NOMO-1 treated with dmso at 0.1 percent for 144 hours (cell line): ENCODE results near the gene SAMD4A.

Experiments
- DNase-seq: peaks from one replicate; lab custom pipeline; 2025; ENCODE audit not compliant: unreplicated experiment; lab: John Stamatoyannopoulos, UW

The SAMD4A gene

GRCh38 chr14:54565785-54566409 is 1.0 kb upstream of the SAMD4A start:
- DNase-seq: peak; percentile 26

DNA sequence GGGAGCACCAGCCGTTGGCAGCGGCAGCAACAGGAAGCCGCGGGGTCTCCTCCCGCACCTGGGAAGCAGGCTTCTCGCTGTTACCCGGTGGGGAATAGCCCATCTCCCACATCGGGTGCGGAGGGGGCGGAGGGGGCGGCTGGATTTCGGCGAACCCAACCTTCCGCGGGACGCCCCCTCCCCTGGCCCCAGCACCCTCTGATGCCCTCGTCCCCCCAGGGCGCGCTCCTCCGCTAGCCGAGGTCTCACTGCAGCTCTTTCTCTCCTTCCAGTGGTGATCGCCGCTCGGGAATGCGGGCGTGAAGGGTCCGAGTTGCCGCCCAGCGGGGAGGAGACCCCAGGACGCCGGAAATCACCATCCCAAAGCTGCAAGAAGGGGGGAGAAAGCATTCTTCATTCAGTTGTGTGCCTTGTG is 303 bp downstream of the SAMD4A start:
- DNase-seq: no peak

- no peak for DNase-seq
Observed at GRCh38 chr14:54567639-54568561, 972 bp downstream of the SAMD4A start.

DNA sequence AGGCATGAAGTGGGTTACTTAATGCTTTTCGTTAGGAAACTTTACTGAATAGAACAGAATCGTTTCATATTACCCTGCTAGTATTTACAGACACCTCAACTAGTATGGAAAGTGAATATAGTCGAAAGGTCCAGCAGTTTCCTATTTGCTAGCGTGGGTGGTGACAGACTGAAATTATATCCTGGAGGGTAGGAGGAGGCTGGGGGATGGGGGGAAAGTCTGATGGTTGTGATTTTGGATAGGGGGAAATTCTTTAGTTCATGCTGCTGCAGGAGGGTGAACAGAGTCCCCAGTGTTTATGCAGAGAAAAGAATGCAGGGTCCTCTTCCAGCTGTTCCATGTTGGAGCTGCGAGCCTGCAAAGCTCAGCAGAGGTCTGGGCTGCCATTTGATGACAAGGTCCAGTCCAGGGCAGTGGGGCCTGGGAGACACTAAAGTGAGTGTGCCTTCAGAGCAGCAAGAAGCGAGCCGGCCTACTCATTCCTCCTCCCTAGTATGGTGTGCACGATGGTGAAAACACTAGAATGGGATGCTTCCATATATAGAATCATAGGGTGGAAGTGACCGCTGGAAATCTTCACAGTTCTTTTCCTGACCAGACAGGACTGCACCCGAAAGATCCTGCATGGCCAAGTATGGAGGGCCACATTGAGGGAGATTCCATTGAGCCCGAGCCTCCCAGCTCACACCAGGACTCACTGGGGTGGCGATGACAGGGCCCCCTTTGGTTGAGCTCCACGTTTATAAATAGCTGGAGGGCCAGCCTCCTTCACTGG is 2.1 kb downstream of the SAMD4A start:
- DNase-seq: no peak

GRCh38 chr14:54570047-54570446 is 3.1 kb downstream of the SAMD4A start:
- DNase-seq: no peak

DNA sequence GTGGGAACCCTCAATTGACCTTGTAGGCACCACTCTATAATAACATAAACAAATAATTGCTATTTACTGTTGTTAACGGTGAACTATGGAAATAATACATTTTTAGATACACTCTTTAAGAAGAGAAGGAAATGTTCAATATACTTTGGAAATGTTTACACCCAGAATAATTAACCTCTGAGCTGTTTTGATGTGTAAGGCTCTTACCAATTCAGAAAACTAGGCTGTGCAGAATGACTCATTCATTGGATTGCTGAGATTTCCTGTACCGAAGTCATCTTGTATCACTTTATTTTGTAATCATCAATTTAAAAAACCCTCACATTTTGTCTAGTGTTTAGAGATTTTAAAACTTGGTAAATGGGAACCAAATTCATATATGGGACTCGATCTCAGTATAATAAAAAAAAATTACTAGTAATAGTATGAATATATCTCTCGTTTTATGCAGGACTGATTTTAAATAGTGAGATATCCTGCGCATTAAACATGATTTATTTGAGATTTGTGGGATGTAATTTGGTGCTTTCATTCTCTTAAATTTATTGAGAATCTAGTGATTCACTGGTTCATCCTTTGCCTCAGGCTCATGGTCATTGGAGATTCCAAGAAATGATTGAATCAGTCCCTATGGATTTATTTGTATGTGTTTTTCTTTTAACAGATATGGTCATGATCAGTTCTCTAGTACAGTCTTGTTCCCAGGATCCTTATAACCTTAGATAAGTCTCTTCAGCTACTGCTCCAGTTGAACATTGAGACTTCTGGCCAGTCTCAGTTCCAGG is 3.9 kb downstream of the SAMD4A start:
- no peak for DNase-seq

- DNase-seq: no peak
Observed at GRCh38 chr14:54572316-54572715, 5.4 kb downstream of the SAMD4A start.

DNA sequence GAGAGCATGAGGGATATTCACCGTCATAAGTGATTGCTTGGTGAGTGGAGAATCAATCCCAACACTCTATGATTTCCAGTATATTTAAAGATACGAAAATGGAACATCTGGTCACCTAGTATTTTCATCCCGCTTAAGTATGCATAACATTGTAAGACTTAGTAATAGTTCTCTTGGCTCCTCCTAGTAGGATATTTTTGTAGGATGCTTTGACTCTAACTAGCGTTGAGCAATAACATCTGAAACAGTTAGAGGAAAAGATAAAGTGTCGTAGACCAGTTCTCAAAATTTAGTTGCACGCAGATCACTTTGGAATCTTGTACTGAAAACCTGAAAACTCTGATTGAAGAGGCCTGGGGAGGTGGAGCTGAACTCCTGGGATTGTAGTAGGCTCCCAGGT is 7.6 kb downstream of the SAMD4A start:
- no peak for DNase-seq

GRCh38 chr14:54577494-54577893 is 10.6 kb downstream of the SAMD4A start:
- no peak for DNase-seq

DNA sequence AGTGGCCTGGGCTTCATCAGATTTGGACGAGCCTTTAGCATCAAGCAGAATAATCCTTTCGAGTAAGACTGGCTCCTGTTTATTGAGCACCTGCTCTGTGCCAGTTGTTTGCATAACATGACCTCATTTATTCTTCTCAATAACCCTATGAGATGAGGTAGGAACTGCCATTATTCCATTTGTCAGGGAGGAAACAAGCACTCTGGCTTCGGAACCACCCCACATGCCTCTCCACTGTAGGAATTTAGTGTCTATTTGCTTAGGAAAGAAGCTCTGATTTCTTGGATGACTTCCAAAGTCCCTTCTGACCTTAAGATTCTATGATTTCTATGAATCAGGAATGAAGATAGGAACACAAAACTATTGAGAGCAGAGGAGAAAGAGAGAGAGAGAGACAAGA is 11.0 kb downstream of the SAMD4A start:
- DNase-seq: no peak

GRCh38 chr14:54579621-54580020 is 12.7 kb downstream of the SAMD4A start:
- DNase-seq: no peak

DNA sequence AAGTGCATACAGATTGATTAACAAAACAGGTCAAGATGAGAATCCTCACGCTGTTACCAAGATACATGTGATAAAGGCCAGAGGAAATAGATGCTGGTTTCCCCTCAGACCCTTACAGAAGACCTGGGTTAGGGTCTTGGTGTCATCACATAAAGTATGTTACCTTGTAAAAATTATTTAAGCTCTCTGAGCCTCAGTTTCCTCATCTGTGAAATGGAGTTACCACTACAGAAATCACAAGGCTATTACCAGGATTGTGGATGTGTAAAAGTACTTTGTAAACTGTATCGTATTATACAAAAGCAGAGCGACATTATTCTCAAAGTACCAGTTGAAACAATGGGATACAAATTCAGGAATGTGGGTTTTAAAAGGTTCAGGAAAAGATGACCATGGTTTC is 14.0 kb downstream of the SAMD4A start:
- no peak for DNase-seq

GRCh38 chr14:54582334-54582733 is 15.4 kb downstream of the SAMD4A start:
- no peak for DNase-seq

- DNase-seq: no peak
Observed at GRCh38 chr14:54584097-54584496, 17.2 kb downstream of the SAMD4A start.

DNA sequence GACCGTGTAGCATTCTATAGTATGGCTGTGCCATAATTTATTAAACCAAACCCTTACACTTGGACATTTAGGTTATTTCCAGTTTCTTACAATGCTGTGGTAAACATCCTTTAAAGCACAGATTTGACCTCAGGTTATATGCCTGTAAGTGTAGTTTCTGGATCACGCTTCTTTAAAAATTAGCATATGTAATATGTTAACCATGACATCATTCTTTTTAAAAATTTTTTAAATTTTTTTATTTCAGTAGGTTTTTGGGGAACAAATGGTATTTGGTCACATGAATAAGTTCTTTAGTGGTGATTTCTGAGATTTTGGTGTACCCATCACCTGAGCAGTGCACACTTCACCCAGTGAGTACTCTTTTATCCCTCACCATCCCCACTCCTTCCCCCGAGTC is 18.3 kb downstream of the SAMD4A start:
- no peak for DNase-seq

DNA sequence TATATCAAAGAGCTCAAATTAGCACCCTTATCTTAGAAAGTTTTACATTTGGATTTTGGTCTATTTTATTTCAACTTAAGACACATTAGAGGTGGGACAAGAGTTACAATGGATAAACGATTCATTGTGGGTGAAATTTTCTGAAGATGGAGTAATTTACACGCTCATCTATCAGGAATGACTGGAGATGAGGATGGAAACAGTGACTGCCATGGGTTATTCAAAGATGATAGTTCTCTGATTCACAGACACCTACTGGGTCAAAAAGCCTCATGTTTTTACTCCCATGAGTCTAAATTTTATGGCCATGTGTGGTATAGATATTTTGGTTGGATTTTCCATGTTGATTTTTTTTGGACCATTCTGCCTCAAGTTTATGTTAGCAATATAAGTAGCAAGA is 22.1 kb downstream of the SAMD4A start:
- DNase-seq: no peak

GRCh38 chr14:54589843-54590242 is 22.9 kb downstream of the SAMD4A start:
- DNase-seq: no peak

GRCh38 chr14:54590481-54590880 is 23.6 kb downstream of the SAMD4A start:
- no peak for DNase-seq

- no peak for DNase-seq
Observed at GRCh38 chr14:54591461-54591860, 24.5 kb downstream of the SAMD4A start.

DNA sequence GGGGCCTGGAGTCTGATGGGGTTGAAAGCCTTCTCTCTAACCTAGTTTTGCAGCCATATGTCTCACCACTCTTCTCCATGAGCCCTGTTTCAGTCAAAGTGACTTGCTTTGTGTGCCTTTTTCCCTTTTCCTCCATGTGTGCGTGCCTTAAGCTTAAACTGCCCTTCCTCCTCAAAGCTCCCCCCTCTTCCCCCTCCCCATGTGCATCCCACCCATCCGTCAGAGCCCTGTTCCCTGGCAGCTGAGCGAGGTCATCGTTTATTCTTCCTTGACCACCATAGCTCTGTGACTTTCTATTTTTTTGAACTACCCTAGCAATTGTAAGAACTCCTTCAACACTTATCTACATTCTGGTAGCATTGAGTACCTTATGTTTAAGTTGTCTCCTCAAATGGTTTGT is 24.9 kb downstream of the SAMD4A start:
- DNase-seq: no peak

DNA sequence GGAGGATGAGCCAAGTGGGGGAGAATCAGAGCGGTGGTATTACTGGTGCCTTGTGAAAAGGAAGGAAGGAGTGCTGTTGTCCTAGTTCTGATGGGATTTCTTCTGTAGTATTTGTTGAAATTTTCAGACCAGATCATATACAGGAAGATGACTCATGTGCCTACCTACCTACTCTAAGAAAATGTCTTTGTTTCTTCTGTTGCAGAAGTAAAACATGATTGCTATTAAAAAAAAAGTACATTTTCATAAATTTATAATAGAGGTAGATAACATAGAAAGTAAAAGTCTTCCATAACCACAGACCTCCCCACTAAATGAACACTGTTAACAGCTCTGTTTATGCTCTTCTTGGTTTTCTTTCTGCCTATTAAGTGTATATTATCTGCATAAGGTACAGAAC is 26.9 kb downstream of the SAMD4A start:
- no peak for DNase-seq
